ENCODE data around the gene ZNF35.

The ZNF35 gene

GRCh38 chr3:44642337-44642736 lies 6.2 kb upstream of the ZNF35 start:
- no peaks in the 10 kb centered on the region for H4K20me1 ChIP-seq (ENCODE audit: insufficient read depth, low read length, poor library complexity, severe bottlenecking)
- no peaks in the 10 kb centered on the region; the same call in 1 of the 2 replicates for H3K79me2 ChIP-seq (ENCODE audit: insufficient read depth, low read length)
- no peak overlapping the region for H3K9ac ChIP-seq (ENCODE audit: low read depth, low read length, poor library complexity, severe bottlenecking)
- no peaks in the 10 kb centered on the region for H3K27me3 ChIP-seq (ENCODE audit: insufficient read depth, low read length, poor library complexity, severe bottlenecking)
- no peak overlapping the region for H2AFZ ChIP-seq (ENCODE audit: low read length)
- H3K4me2 ChIP-seq (ENCODE audit: low read depth, low read length, poor library complexity, severe bottlenecking), result no peak overlapping the region
- H3K4me3 ChIP-seq (ENCODE audit: low read length, poor library complexity, severe bottlenecking), result no peak overlapping the region
- H3K9me2 ChIP-seq (replicated peaks; ENCODE audit: low read depth, low read length), result no peaks in the 10 kb centered on the region
- H3K4me1 ChIP-seq (ENCODE audit: insufficient read depth, low read length, poor library complexity, severe bottlenecking), result no peaks in the 10 kb centered on the region
- H3K9me3 ChIP-seq (ENCODE audit: insufficient read depth, low read depth, low read length), result peaks cover 24% of the 10 kb centered on the region
- TF ChIP-seq EZH2phosphoT487 (IDR thresholded peaks at IDR 0.05; ENCODE audit: borderline replicate concordance) (no peak), CTCF (conservative IDR thresholded peaks at IDR 0.05; ENCODE audit: low read length) (no peak)
- H3K36me3 ChIP-seq (ENCODE audit: insufficient read depth, low read length), result peaks cover 63% of the 10 kb centered on the region
- no peaks in the 10 kb centered on the region for H3F3A ChIP-seq (ENCODE audit: low read depth)

- H4K20me1 ChIP-seq (ENCODE audit: insufficient read depth, low read length, poor library complexity, severe bottlenecking), result no peaks in the 10 kb centered on the region
- no peak overlapping the region for H3K9ac ChIP-seq (ENCODE audit: low read depth, low read length, poor library complexity, severe bottlenecking)
- no peak for TF ChIP-seq EZH2phosphoT487 (IDR thresholded peaks at IDR 0.05; ENCODE audit: borderline replicate concordance)
- TF ChIP-seq CTCF (conservative IDR thresholded peaks at IDR 0.05; ENCODE audit: low read length), result no peak
- peaks cover 24% of the 10 kb centered on the region for H3K9me3 ChIP-seq (ENCODE audit: insufficient read depth, low read depth, low read length)
- no peaks in the 10 kb centered on the region for H3K4me1 ChIP-seq (ENCODE audit: insufficient read depth, low read length, poor library complexity, severe bottlenecking)
- H2AFZ ChIP-seq (ENCODE audit: low read length), result no peak overlapping the region
- H3K27me3 ChIP-seq (ENCODE audit: insufficient read depth, low read length, poor library complexity, severe bottlenecking), result no peaks in the 10 kb centered on the region
- no peak overlapping the region for H3K4me3 ChIP-seq (ENCODE audit: low read length, poor library complexity, severe bottlenecking)
- no peaks in the 10 kb centered on the region; the same call in 1 of the 2 replicates for H3K79me2 ChIP-seq (ENCODE audit: insufficient read depth, low read length)
- H3K4me2 ChIP-seq (ENCODE audit: low read depth, low read length, poor library complexity, severe bottlenecking), result no peak overlapping the region
- H3F3A ChIP-seq (ENCODE audit: low read depth), result no peaks in the 10 kb centered on the region
- peaks cover 58% of the 10 kb centered on the region for H3K36me3 ChIP-seq (ENCODE audit: insufficient read depth, low read length)
- H3K9me2 ChIP-seq (replicated peaks; ENCODE audit: low read depth, low read length), result no peaks in the 10 kb centered on the region
Observed at GRCh38 chr3:44643024-44643423, 5.5 kb upstream of the ZNF35 start.

- H3K4me1 ChIP-seq (ENCODE audit: insufficient read depth, low read length, poor library complexity, severe bottlenecking), result no peaks in the 10 kb centered on the region
- no peaks in the 10 kb centered on the region for H3K9me2 ChIP-seq (replicated peaks; ENCODE audit: low read depth, low read length)
- H2AFZ ChIP-seq (ENCODE audit: low read length), result no peak overlapping the region
- H3K9me3 ChIP-seq (ENCODE audit: insufficient read depth, low read depth, low read length), result peaks cover 9% of the 10 kb centered on the region
- H3K9ac ChIP-seq (ENCODE audit: low read depth, low read length, poor library complexity, severe bottlenecking), result no peak overlapping the region
- H4K20me1 ChIP-seq (ENCODE audit: insufficient read depth, low read length, poor library complexity, severe bottlenecking), result no peaks in the 10 kb centered on the region
- H3K4me3 ChIP-seq (ENCODE audit: low read length, poor library complexity, severe bottlenecking), result no peak overlapping the region
- TF ChIP-seq EZH2phosphoT487 (IDR thresholded peaks at IDR 0.05; ENCODE audit: borderline replicate concordance), result no peak
- TF ChIP-seq CTCF (conservative IDR thresholded peaks at IDR 0.05; ENCODE audit: low read length), result no peak
- no peaks in the 10 kb centered on the region for H3K27me3 ChIP-seq (ENCODE audit: insufficient read depth, low read length, poor library complexity, severe bottlenecking)
- peaks cover 14% of the 10 kb centered on the region for H3K36me3 ChIP-seq (ENCODE audit: insufficient read depth, low read length)
- H3K4me2 ChIP-seq (ENCODE audit: low read depth, low read length, poor library complexity, severe bottlenecking), result no peak overlapping the region
- H3K79me2 ChIP-seq (ENCODE audit: insufficient read depth, low read length), result no peaks in the 10 kb centered on the region
- no peaks in the 10 kb centered on the region for H3F3A ChIP-seq (ENCODE audit: low read depth)
Observed at GRCh38 chr3:44647771-44648170, 761 bp upstream of the ZNF35 start.

Measured in Loucy (cell line).